ENCODE measurements around the gene ERBB4.

ERBB4 gene

GRCh38 chr2:211477537-211478275, 1060.9 kb downstream of the ERBB4 start:
- DNase-seq (ENCODE audit: low read depth): no peak
- no peak for TF ChIP-seq CTCF (conservative IDR thresholded peaks at IDR 0.05; ENCODE audit: low read depth, low read length)
- no peak overlapping the region for H3K4me3 ChIP-seq (ENCODE audit: low read depth, low read length)

- no peak for DNase-seq (ENCODE audit: low read depth)
- TF ChIP-seq CTCF (conservative IDR thresholded peaks at IDR 0.05; ENCODE audit: low read depth, low read length): no peak
- H3K4me3 ChIP-seq (ENCODE audit: low read depth, low read length): no peak overlapping the region
Measured at GRCh38 chr2:211473116-211473515, 1065.5 kb downstream of the ERBB4 start.

- no peak for TF ChIP-seq CTCF (conservative IDR thresholded peaks at IDR 0.05; ENCODE audit: low read depth, low read length)
- DNase-seq (ENCODE audit: low read depth): no peak
- H3K4me3 ChIP-seq (ENCODE audit: low read depth, low read length): no peak overlapping the region
Measured at GRCh38 chr2:211469664-211470059, 1068.9 kb downstream of the ERBB4 start.

GRCh38 chr2:211468877-211469663, 1069.5 kb downstream of the ERBB4 start:
- TF ChIP-seq CTCF (conservative IDR thresholded peaks at IDR 0.05; ENCODE audit: low read depth, low read length): no peak
- DNase-seq (ENCODE audit: low read depth): no peak

GRCh38 chr2:211468217-211468616, 1070.4 kb downstream of the ERBB4 start:
- no peak overlapping the region for H3K4me3 ChIP-seq (ENCODE audit: low read depth, low read length)
- no peak for TF ChIP-seq CTCF (conservative IDR thresholded peaks at IDR 0.05; ENCODE audit: low read depth, low read length)
- DNase-seq (ENCODE audit: low read depth): no peak

More at GRCh38 chr2:211468877-211469663, 1069.5 kb downstream of the ERBB4 start:
- H3K4me3 ChIP-seq (ENCODE audit: low read depth, low read length): no peak overlapping the region

GRCh38 chr2:211463397-211463796, 1075.2 kb downstream of the ERBB4 start:
- no peak for TF ChIP-seq CTCF (conservative IDR thresholded peaks at IDR 0.05; ENCODE audit: low read depth, low read length)
- no peak for DNase-seq (ENCODE audit: low read depth)
- no peak overlapping the region for H3K4me3 ChIP-seq (ENCODE audit: low read depth, low read length)

Data from choroid plexus epithelial cell (primary cell).